SK-N-SH (cell line): Measurements from ENCODE around the gene OVAAL. TPM values are rescaled to one million over a fixed set of nuclear protein-coding genes. Genes with fewer than 3 reads are reported as not detected.

ENCODE experiments used
- CTCF ChIA-PET: fragments of 300-600, 350-600 bp; formaldehyde crosslinking; extraction: SDS; loops from one replicate; lab custom pipeline; 2021; lab: Yijun Ruan, JAX
- POLR2A ChIA-PET: fragments of 350-600 bp; sonication (Branson Sonifier 250); formaldehyde crosslinking; extraction: SDS; loops from one replicate; lab custom pipeline; 2020; ENCODE audit warnings: antibody characterized with exemption, inconsistent platforms; lab: Yijun Ruan, JAX
- DNase-seq: peaks from one replicate; pipeline ENCODE4 v3.0.0; 2012
- H2AFZ ChIP-seq: fragments of 200-600 bp; sonication (generic); 2 replicates; pipeline ENCODE4 v1.8.1; 2016; ENCODE audit warnings: antibody characterized with exemption, mild to moderate bottlenecking, low read depth
- H3F3A ChIP-seq: fragments of 200-600 bp; sonication (generic); replicated peaks from 2 replicates; pipeline ENCODE3; 2016; ENCODE audit warnings: antibody characterized with exemption, mild to moderate bottlenecking; ENCODE audit not compliant: insufficient read depth
- H3K27ac ChIP-seq, 2 experiments: fragments of 200-500 bp in 1 of 2; fragments of 200-600 bp in 1 of 2; sonication (Bioruptor generic) in 1 of 2; sonication (generic), shearing (Covaris generic) in 1 of 2; 2 replicates each; pipeline versions ENCODE4 v1.5.1 to v1.6.1; 2014 to 2016; ENCODE audit warnings: low read depth in 2 of 2, inconsistent platforms in 1 of 2, low read length in 1 of 2, mild to moderate bottlenecking in 1 of 2, mixed read lengths in 1 of 2
- H3K27me3 ChIP-seq: fragments of 200-600 bp; sonication (generic), shearing (Covaris generic); 2 replicates; pipeline ENCODE4 v1.6.1; 2016; ENCODE audit warnings: mixed run types; ENCODE audit not compliant: insufficient read depth
- H3K36me3 ChIP-seq, 2 experiments: fragments of 200-500 bp in 1 of 2; fragments of 200-600 bp in 1 of 2; sonication (Bioruptor generic) in 1 of 2; sonication (generic) in 1 of 2; replicated peaks in 1 of 2; 2 replicates each; pipeline versions ENCODE3 to v1.5.1; 2014 to 2016; ENCODE audit warnings: low read length in 1 of 2, mild to moderate bottlenecking in 1 of 2; ENCODE audit not compliant: insufficient read depth in 2 of 2, control insufficient read depth in 1 of 2
- H3K4me1 ChIP-seq, 2 experiments: fragments of 200-500 bp in 1 of 2; fragments of 200-600 bp in 1 of 2; sonication (Bioruptor generic) in 1 of 2; sonication (generic), shearing (Covaris generic) in 1 of 2; 2 replicates each; pipeline versions ENCODE4 v1.5.1 to v1.6.1; 2014 to 2016; ENCODE audit warnings: low read depth in 1 of 2, low read length in 1 of 2, mixed run types in 1 of 2; ENCODE audit not compliant: insufficient read depth in 2 of 2, control insufficient read depth in 1 of 2
- H3K4me2 ChIP-seq: fragments of 200-600 bp; sonication (generic), shearing (Covaris generic); 2 replicates; pipeline ENCODE4 v1.6.1; 2017; ENCODE audit warnings: mixed run types
- H3K4me3 ChIP-seq, 2 experiments: fragments of 200-500 bp in 1 of 2; fragments of 200-600 bp in 1 of 2; sonication (Bioruptor generic) in 1 of 2; sonication (generic), shearing (Covaris generic) in 1 of 2; 2 replicates each; pipeline versions ENCODE4 v1.5.1 to v1.8.1; 2014 to 2016; ENCODE audit warnings: low read depth in 2 of 2, inconsistent platforms in 1 of 2, low read length in 1 of 2, mild to moderate bottlenecking in 1 of 2, mixed read lengths in 1 of 2, moderate library complexity in 1 of 2
- H3K79me2 ChIP-seq: fragments of 200-600 bp; sonication (generic); 2 replicates; pipeline ENCODE4 v1.8.1; 2017; ENCODE audit warnings: mild to moderate bottlenecking; ENCODE audit not compliant: insufficient read depth
- H3K9ac ChIP-seq: fragments of 200-600 bp; sonication (generic); 2 replicates; pipeline ENCODE4 v1.6.1; 2017; ENCODE audit warnings: mixed run types
- H3K9me2 ChIP-seq: fragments of 200-600 bp; sonication (generic); 2 replicates; pipeline ENCODE4 v1.6.1; 2017; ENCODE audit warnings: mixed run types
- H3K9me3 ChIP-seq: fragments of 200-600 bp; sonication (generic); 2 replicates; pipeline ENCODE4 v1.6.1; 2017; ENCODE audit warnings: mixed run types, mild to moderate bottlenecking, moderate library complexity
- H4K20me1 ChIP-seq: fragments of 200-600 bp; sonication (generic); 2 replicates; pipeline ENCODE4 v1.6.1; 2017; ENCODE audit warnings: mild to moderate bottlenecking, mixed run types; ENCODE audit not compliant: insufficient read depth
- CHD2 ChIP-seq: fragments of 150-350 bp; IDR thresholded peaks from 2 replicates; pipeline ENCODE4 v1.6.1; 2018; ENCODE audit warnings: low read length; ENCODE audit not compliant: partially characterized antibody
- ELF1 ChIP-seq: IDR thresholded peaks from 2 replicates; pipeline ENCODE4 v1.4.0; 2012
- FOSL2 ChIP-seq: IDR thresholded peaks from 2 replicates; pipeline ENCODE4 v1.4.0; 2012; ENCODE audit warnings: low read depth, mild to moderate bottlenecking, moderate library complexity, borderline replicate concordance
- NRF1 ChIP-seq: IDR thresholded peaks from 2 replicates; pipeline ENCODE4 v1.6.1; 2012; ENCODE audit warnings: low read depth, mild to moderate bottlenecking, low read length
- PBX3 ChIP-seq: IDR thresholded peaks from 2 replicates; pipeline ENCODE4; 2012
- POLR2AphosphoS5 ChIP-seq: IDR thresholded peaks from 2 replicates; pipeline ENCODE4 v1.6.1; 2012; ENCODE audit warnings: low read depth, low read length
- RFX5 ChIP-seq: IDR thresholded peaks from 2 replicates; pipeline ENCODE4 v1.6.1; 2012; ENCODE audit warnings: mild to moderate bottlenecking, improper control_type of control experiment, low read length
- TEAD4 ChIP-seq: IDR thresholded peaks from 2 replicates; pipeline ENCODE4 v1.4.0; 2012; ENCODE audit warnings: mild to moderate bottlenecking, borderline replicate concordance; ENCODE audit not compliant: insufficient read depth
- USF2 ChIP-seq: fragments of 150-350 bp; IDR thresholded peaks from 2 replicates; pipeline ENCODE4 v1.6.1; 2017; ENCODE audit warnings: antibody characterized with exemption, low read length, low read depth, borderline replicate concordance
- YY1 ChIP-seq: IDR thresholded peaks from 2 replicates; pipeline ENCODE4 v1.4.0; 2012; ENCODE audit warnings: low read depth, mild to moderate bottlenecking
- WGBS: methylation state at CpG from one replicate; pipeline ENCODE4 v1.1.6; 2017; ENCODE audit warnings: low lambda C conversion rate; 5-methylcytosine and 5-hydroxymethylcytosine counted together
- polyA plus RNA-seq, 3 experiments: library from polyadenylated mRNA; depleted of rRNA; stranded (reverse); fragments of >200 nt; gene quantifications; 2 replicates each; pipeline ENCODE4 v1.2.3, GENCODE V29; 2012
- TF ChIP-seq, protein P1 (sequence below): fragments of 150-350 bp; IDR thresholded peaks from 2 replicates; pipeline ENCODE4 v1.6.1; 2016; ENCODE audit warnings: mild to moderate bottlenecking, low read depth, low read length

The OVAAL gene
- polyA plus RNA-seq, 1 of the 3 experiments (the other 2 are of a cell fraction) = not detected

- Histone ChIP-seq H4K20me1 (no peaks in the 10 kb centered on the region), H3K27me3 (no peaks in the 10 kb centered on the region), H3F3A (no peaks in the 10 kb centered on the region), H3K79me2 (no peaks in the 10 kb centered on the region), H3K4me2 (no peak overlapping the region; the same call in 1 of the 2 replicates), H3K9ac (no peak overlapping the region), H3K4me3 (no peak overlapping the region), H3K9me3 (no peaks in the 10 kb centered on the region), H3K36me3 (no peaks in the 10 kb centered on the region), H3K9me2 (no peaks in the 10 kb centered on the region), H3K27ac (peak overlapping the region; percentile 20 to 54; a peak in 3 of 4 replicates), H3K4me1 (peaks cover 16 to 18% of the 10 kb centered on the region in 2 experiments), H2AFZ (peak overlapping the region; percentile 85)
- TF ChIP-seq RFX5 (no peak), POLR2AphosphoS5 (no peak), PBX3 (no peak), FOSL2 (0 out of 2 replicates have a peak, but pooled peaks have one; percentile 3)
- TF ChIP-seq, protein P1, sequence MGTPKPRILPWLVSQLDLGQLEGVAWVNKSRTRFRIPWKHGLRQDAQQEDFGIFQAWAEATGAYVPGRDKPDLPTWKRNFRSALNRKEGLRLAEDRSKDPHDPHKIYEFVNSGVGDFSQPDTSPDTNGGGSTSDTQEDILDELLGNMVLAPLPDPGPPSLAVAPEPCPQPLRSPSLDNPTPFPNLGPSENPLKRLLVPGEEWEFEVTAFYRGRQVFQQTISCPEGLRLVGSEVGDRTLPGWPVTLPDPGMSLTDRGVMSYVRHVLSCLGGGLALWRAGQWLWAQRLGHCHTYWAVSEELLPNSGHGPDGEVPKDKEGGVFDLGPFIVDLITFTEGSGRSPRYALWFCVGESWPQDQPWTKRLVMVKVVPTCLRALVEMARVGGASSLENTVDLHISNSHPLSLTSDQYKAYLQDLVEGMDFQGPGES = no peak
- POLR2A ChIA-PET = no interaction called here
- 77% methylated on average over 14 of the region's 14 CpGs for WGBS
- DNase-seq = no peak
- CTCF ChIA-PET = interaction anchor here (0.9 kb wide), 1 partner anchor 35 kb away, joined by 3 read pairs; no protein-coding TSS in a partner anchor
Observed at GRCh38 chr1:180563026-180563827, 4.5 kb downstream of the OVAAL start.

DNA sequence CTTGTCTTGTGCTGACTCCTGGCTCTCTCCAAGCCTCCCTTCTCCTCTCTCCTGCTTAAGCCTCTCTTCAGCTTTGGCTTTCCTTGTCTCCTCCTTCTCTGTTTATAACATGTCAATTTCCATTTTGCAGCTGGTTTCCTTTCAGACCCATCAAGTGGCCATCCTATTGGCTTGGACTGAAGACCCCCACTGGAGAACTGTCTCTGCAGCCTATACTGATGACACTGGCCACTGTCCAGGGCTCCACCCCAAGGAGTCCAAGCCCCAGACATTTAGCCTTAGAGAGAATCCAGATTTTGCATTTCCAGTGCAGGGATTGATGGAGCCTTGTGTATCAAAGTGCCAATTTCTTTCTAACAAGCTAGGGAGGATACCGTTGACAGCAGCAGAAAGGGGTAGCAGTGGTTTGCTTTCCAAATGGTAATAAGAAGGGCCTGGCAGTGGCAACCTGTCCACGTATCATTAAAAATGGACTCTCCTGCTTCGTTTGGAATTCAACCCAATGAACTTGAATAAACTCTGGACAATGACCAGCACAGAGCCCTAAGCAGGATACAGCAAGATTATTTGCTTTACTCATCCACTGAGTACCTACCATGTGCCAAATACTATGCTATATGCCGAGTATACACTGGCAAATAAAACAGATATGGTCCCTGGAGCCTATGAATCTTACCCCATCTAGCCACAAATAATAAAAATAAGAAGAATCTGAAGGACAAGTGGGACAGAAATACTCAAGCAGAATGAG lies 6.5 kb downstream of the OVAAL start:
- 68% methylated on average over 4 of the region's 4 CpGs for WGBS
- Histone ChIP-seq H3K4me3 (no peak overlapping the region), H3K79me2 (no peaks in the 10 kb centered on the region), H3K27me3 (no peaks in the 10 kb centered on the region), H3K4me2 (no peak overlapping the region), H3F3A (no peaks in the 10 kb centered on the region), H3K9me2 (no peaks in the 10 kb centered on the region), H3K9ac (no peak overlapping the region), H3K9me3 (no peaks in the 10 kb centered on the region), H4K20me1 (no peaks in the 10 kb centered on the region), H3K27ac (no peak overlapping the region), H2AFZ (no peak overlapping the region), H3K36me3 (no peaks in the 10 kb centered on the region), H3K4me1 (peaks cover 16 to 18% of the 10 kb centered on the region in 2 experiments)
- CTCF ChIA-PET = interaction anchor here (0.6 kb wide), 1 partner anchor 298 kb away, joined by 3 read pairs; no protein-coding TSS in a partner anchor
- TF ChIP-seq YY1 = no peak
- no peak for TF ChIP-seq USF2
- TF ChIP-seq NRF1 = no peak
- TF ChIP-seq CHD2 = no peak
- TF ChIP-seq, protein P1 = no peak
- TF ChIP-seq TEAD4 = no peak
- no peak for TF ChIP-seq ELF1
- no peak for DNase-seq
- POLR2A ChIA-PET = no interaction called here
